ENCODE measurements around the gene TTC33.

- TF ChIP-seq POLR2AphosphoS5 (IDR thresholded peaks at IDR 0.05) (no peak), CTCF (IDR thresholded peaks at IDR 0.05 in 8 of 11, conservative IDR thresholded peaks at IDR 0.05 in 3 of 11) (no peak)
These were observed 150.3 kb downstream of the TTC33 start for GRCh38 chr5:40605295-40605958.

Measured in spleen (tissue), 7 donors.